GDM1 (cell line): ENCODE results near the gene TMPRSS7.
"Not testable (repeated sequence)": the region's sequence is repeated elsewhere in the genome, so short reads cannot be mapped to it uniquely, and the experiment has no call there.

Source experiments
- DNase-seq: peaks from one replicate; lab custom pipeline; 2025; lab: John Stamatoyannopoulos, UW

TMPRSS7 gene

GRCh38 chr3:112061152-112061551 is 26.6 kb downstream of the TMPRSS7 start:
- no peak for DNase-seq

GRCh38 chr3:112072387-112073060 is 38.0 kb downstream of the TMPRSS7 start:
- not testable (repeated sequence) for DNase-seq

- no peak for DNase-seq
Measured at GRCh38 chr3:112074006-112074405, 39.5 kb downstream of the TMPRSS7 start.

- DNase-seq, result no peak
Measured at GRCh38 chr3:112074616-112075497, 40.3 kb downstream of the TMPRSS7 start.

GRCh38 chr3:112078125-112079083 is 43.9 kb downstream of the TMPRSS7 start:
- DNase-seq, result no peak

GRCh38 chr3:112083239-112083638 is 48.7 kb downstream of the TMPRSS7 start:
- DNase-seq, result no peak

- DNase-seq, result no peak
Measured at GRCh38 chr3:112084980-112085705, 50.6 kb downstream of the TMPRSS7 start.

GRCh38 chr3:112085735-112086075 is 51.2 kb downstream of the TMPRSS7 start:
- DNase-seq, result no peak

- no peak for DNase-seq
Measured at GRCh38 chr3:112086076-112086854, 51.7 kb downstream of the TMPRSS7 start, which contains the start of gene C3orf52. Gene C3orf52, plus strand, starts transcription at chr3:112086389. Its CDS starts 19 bp downstream, at chr3:112086408.

GRCh38 chr3:112086875-112087524 is 52.5 kb downstream of the TMPRSS7 start:
- DNase-seq, result no peak

GRCh38 chr3:112087746-112088145 is 53.2 kb downstream of the TMPRSS7 start:
- no peak for DNase-seq

GRCh38 chr3:112088944-112089343 is 54.4 kb downstream of the TMPRSS7 start:
- no peak for DNase-seq

GRCh38 chr3:112089956-112090886 is 55.7 kb downstream of the TMPRSS7 start:
- DNase-seq, result no peak

- no peak for DNase-seq
Measured at GRCh38 chr3:112090887-112091586, 56.5 kb downstream of the TMPRSS7 start.

- DNase-seq, result no peak
Measured at GRCh38 chr3:112092496-112093179, 58.1 kb downstream of the TMPRSS7 start.

- no peak for DNase-seq
Measured at GRCh38 chr3:112093180-112093522, 58.6 kb downstream of the TMPRSS7 start.

GRCh38 chr3:112095731-112096130 is 61.2 kb downstream of the TMPRSS7 start:
- no peak for DNase-seq

- DNase-seq, result no peak
Measured at GRCh38 chr3:112096176-112096575, 61.6 kb downstream of the TMPRSS7 start.
